ENCODE results near the gene FNDC8.
A peak's percentile ranks its signal among the peaks of the same experiment; 100 is the strongest.
"Not testable (repeated sequence)": the region's sequence is repeated elsewhere in the genome, so short reads cannot be mapped to it uniquely, and the experiment has no call there.

FNDC8 gene

DNA sequence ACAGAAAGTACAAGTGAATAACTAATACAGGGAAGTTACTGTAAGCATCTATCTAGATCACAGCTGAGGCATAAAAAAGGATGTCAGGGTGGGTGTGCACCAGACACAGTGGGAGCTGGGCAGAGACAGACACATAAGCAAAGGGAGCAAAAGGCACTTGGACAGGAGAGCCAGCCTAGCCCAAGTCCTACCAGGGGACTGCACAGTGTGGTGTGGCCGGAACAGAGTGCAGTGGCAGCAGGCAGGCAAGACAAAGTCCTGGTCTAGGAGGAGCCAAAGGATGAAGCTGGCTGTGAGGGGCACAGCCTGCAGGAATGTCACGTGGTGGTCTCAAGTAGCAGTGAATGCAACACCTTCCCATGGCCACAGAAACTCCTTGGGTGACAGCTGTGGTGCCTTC lies 23.6 kb upstream of the FNDC8 start:
- no peak for DNase-seq

- DNase-seq, result no peak
Measured at GRCh38 chr17:35099908-35100307, 21.5 kb upstream of the FNDC8 start.

GRCh38 chr17:35101036-35101435 lies 20.4 kb upstream of the FNDC8 start:
- no peak for DNase-seq

GRCh38 chr17:35101725-35102124 lies 19.7 kb upstream of the FNDC8 start:
- no peak for DNase-seq

- DNase-seq, result no peak
Measured at GRCh38 chr17:35103271-35103670, 18.1 kb upstream of the FNDC8 start.

DNA sequence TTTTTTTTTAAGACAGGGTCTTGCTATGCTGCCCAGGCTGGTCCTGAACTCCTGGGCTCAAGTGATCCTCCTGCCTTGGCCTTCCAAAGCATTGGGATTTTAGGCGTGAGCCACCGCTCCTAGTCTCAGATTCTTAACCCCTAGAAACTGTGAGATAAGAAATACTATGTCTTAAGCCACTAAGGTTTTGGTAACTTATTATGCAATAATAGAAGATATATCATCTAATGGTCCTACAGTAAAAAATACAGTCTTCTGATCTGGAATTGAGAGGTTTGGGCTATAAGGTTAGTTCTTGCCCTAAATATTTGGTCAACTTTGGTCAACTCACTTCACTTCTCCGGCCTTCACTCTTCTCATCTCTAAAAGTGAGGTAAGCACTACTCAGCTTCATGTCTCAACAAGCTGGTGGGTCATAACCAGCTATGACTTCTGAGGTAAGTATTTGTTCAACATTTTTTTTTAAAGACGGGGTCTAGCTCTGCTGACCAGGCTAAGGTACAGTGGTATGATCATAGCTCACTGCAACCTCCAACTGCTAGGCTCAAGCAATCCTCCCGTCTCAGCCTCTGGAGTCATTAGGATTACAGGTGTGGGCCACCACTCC lies 16.5 kb upstream of the FNDC8 start:
- no peak for DNase-seq

DNA sequence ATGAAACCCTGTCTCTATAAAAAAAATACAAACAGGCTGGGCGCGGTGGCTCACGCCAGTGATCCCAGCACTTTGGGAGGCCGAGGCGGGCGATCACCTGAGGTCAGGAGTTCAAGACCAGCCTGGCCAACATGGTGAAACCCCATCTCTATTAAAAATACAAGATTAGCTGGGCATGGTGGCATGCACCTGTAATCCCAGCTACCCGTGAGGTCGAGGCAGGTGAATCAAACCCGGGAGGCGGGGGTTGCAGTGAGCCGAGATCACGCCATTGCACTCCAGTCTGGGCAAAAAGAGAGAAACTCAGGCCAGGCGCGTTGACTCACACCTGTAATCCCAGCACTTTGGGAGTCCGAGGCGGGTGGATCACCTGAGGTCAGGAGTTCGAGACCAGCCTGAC lies 10.6 kb upstream of the FNDC8 start:
- not testable (repeated sequence) for DNase-seq

- DNase-seq, result no peak
Measured at GRCh38 chr17:35116845-35117244, 4.6 kb upstream of the FNDC8 start.

DNA sequence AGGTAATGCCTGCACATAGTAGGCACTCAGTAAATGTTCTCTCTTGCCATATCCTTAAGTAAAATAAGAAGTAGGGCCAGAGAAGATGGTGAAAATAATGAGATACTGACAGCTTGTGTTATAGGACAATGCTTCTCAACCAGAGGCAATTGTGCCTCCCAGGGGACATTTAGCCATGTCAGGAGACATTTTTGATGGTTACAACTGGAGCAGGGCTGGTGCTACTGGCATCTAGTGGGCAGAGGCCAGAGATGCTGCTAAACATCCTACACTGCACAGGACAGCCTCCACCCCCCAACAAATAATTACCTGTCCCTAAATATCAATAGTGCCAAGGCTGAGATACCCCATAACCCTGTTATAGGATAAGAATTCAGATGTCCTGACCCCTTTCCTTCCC lies 3.4 kb upstream of the FNDC8 start:
- peak; percentile 17 to 35 for DNase-seq

GRCh38 chr17:35119370-35120165 lies 1.8 kb upstream of the FNDC8 start, which contains the start of gene RAD51D:
RAD51D (minus strand) TSS chr17:35119860; CDS start chr17:35119613, 247 bp downstream.
- peak; percentile 82 to 83 for DNase-seq

DNA sequence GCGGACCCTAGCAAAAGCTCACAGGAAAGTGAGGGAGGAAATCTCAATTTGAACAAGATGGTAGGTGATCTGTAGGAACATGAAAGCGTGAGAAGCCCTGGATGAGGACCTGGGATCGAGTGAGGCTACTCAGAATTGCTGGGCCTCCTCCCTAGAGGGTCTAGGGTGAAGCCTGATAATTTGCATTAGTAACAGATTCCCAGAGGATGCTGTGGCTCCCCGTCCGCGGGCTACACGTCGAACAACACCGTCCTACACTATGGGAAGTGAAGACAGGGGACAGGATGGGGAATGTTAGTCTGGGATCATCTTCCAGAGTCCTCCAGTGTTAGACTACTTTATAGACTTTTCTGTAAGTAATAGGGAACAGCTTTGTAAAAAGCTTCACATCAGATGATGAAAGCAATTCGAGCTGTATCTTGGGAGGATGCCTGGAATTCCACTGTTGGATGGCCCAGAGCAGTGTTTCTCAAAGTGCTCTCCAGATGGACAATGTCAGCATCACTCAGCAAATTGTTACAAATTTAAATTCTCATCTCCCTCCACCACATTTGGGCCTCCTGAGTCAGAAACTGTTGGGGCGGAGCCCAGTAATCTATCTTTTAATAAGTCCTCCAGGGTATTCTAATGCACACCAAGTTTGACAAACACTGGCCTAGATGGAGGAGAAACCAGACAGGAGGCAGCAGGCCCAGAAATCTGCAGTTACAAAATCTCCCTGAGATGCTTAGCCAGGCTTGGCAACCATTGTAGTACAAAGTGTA lies 6.5 kb downstream of the FNDC8 start:
- no peak for DNase-seq

- DNase-seq, result no peak
Measured at GRCh38 chr17:35129154-35129972, 7.9 kb downstream of the FNDC8 start.

GRCh38 chr17:35129973-35130351 lies 8.5 kb downstream of the FNDC8 start:
- DNase-seq, result no peak

DNA sequence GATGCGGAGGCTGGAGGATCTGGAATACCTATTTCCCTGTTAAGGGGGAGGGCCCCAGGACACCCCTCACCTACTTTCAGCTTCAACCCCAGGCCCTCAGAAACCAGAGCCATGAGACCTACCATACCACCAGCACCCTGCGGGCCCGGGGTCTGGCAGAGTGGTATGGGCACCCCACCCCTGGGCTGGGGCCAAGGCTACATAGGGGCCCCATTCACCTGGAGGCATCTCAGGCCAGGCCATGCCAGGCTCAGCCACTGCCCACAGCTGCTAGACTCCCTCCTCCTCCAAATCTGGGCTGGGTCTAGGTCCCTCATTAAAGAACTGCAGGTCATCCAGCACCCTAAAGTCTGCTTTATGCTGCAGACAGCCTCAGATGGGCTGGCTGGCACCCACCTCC lies 9.0 kb downstream of the FNDC8 start:
- DNase-seq, result no peak

GRCh38 chr17:35132099-35132498 lies 10.7 kb downstream of the FNDC8 start:
- no peak for DNase-seq

DNA sequence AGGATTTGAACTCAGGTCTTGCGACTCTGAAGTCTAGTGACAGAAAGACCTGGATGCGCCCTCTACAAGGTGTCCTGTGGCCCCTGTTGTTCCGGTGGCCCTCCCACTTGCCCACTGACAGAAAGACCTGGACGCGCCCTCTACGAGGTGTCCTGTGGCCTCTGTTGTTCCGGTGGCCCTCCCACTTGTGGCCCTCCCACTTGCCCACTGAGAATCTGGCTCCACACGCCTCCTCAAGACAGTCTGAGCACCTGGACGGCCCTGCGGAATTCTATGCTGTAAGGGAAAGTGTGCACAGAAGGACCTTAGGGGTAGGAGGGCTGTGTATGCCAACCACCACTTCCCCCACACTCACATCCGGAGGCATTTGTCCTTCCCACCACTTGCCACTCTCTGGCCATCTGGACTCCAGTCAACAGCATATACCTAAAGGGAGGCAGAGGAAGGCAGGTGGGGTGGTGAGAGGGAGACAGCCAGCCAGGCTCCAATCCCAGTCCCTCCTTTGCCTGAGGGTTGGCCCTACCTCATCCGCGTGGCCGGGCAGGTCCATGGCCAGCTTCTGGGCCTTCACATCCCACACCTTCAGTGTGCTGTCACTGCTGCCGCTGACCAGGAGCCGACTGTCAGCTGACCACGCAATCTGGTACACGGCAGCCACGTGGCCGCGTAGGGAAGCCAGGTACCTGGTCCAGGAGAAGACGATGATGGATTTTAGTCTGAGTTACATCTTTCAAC lies 11.6 kb downstream of the FNDC8 start:
- no peak for DNase-seq

DNA sequence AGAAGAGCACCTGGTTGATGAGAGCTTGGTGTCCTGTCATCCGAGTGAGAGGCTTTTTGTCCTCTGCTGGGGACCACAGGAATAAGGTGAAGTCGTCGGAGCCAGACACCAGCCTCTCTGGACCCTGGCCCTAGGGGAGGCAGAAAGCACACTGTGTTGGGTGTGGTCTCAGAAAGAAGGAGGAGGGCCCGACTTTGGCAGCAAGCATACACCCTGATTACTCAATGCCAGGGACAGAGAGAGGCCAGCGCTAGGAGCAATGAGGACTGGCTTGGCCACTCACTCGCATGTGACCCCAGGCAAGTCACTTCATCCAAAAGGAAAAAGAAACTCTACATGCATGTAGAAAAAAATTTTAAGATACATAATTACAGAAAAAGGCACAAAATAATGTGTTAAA lies 13.9 kb downstream of the FNDC8 start:
- DNase-seq, result no peak

DNA sequence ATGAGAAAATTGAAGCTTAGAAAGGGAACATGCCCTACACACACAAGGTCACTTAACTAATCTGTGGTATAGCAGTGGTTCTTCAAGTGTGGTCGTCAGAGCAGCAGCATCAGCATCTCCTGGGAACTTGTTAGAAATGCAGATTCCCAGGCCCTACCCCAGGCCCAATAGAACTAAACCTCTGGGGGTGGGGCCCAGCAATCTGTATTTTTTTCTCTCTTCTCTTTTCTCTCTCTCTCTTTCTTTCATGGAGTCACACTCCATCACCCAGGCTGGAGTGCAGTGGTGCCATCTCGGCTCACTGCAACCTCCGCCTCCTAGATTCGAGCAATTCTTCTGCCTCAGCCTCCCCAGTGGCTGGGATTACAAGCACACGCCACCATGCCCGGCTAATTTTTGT lies 16.8 kb downstream of the FNDC8 start:
- DNase-seq, result no peak

- DNase-seq, result peak; percentile 86 to 90
Measured at GRCh38 chr17:35141681-35142466, 20.5 kb downstream of the FNDC8 start, which contains the start of gene NLE1. NLE1 (minus strand) TSS chr17:35142303; CDS start chr17:35142275, 28 bp downstream.

GRCh38 chr17:35142467-35142796 lies 21.0 kb downstream of the FNDC8 start:
- no peak for DNase-seq

- no peak for DNase-seq
Measured at GRCh38 chr17:35144840-35145239, 23.4 kb downstream of the FNDC8 start.
